Activated B cell treated with CpG ODN at 0.5 μM for 24 hours (primary cell): Measurements from ENCODE around the gene TLE2. TPM values are rescaled to one million over a fixed set of nuclear protein-coding genes. Genes with fewer than 3 reads are reported as not detected.

ENCODE experiments used
- ATAC-seq: fragments of 200-7000 bp; cut with Tn5 transposase; one replicate; pipeline ENCODE4 v1.10.0; 2021; ENCODE audit warnings: low read depth, mild to moderate bottlenecking, moderate library complexity
- CTCF ChIA-PET: fragments of 350-600 bp; sonication (Branson Sonifier 250); formaldehyde crosslinking; loops from one replicate; lab custom pipeline; 2021; ENCODE audit warnings: antibody characterized with exemption; lab: Charles Lee
- POLR2A ChIA-PET: fragments of 350-600 bp; sonication (Branson Sonifier 250); formaldehyde crosslinking; loops from one replicate; lab custom pipeline; 2021; ENCODE audit warnings: antibody characterized with exemption; lab: Charles Lee
- DNase-seq: peaks from one replicate; pipeline ENCODE4 v3.0.0; 2022
- H3K27ac Mint-ChIP-seq: one replicate; pipeline ENCODE4 v1.8.0; 2020; ENCODE audit warnings: mixed read lengths
- H3K27me3 Mint-ChIP-seq: one replicate; pipeline ENCODE4 v1.8.0; 2021; ENCODE audit warnings: mixed read lengths
- H3K36me3 Mint-ChIP-seq: one replicate; pipeline ENCODE4 v1.8.0; 2021; ENCODE audit warnings: low read depth, mixed read lengths
- H3K4me1 Mint-ChIP-seq: one replicate; pipeline ENCODE4 v1.8.0; 2021; ENCODE audit warnings: mixed read lengths
- H3K4me3 Mint-ChIP-seq: one replicate; pipeline ENCODE4 v1.8.0; 2020; ENCODE audit warnings: mild to moderate bottlenecking, mixed read lengths
- H3K9me3 Mint-ChIP-seq: one replicate; pipeline ENCODE4 v1.8.0; 2020; ENCODE audit warnings: mixed read lengths
- intact Hi-C: fragments of 100-400 bp; cut with micrococcal nuclease; formaldehyde crosslinking; loops from one replicate; pipeline ENCODE4 v1.15.1; 2024
- total RNA-seq: library from RNA; stranded (reverse); gene quantifications from 2 replicates; pipeline ENCODE4 v1.2.3, GENCODE V29; 2022
- TF ChIP-seq, protein P1 (sequence below): fragments of 200-600 bp; IDR thresholded peaks from one replicate; pipeline ENCODE4 v1.8.0; 2022; ENCODE audit warnings: antibody characterized with exemption, mild to moderate bottlenecking

TLE2 gene
- total RNA-seq, 1 donor from 2014 or later, result 0.58 TPM

GRCh38 chr19:3059653-3060052 lies 30.6 kb upstream of the TLE2 start:
- Mint-ChIP-seq H3K36me3 (peaks cover 47% of the 10 kb centered on the region), H3K4me3 (peak overlapping the region; percentile 11), H3K4me1 (peaks cover 53% of the 10 kb centered on the region), H3K27me3 (no peaks in the 10 kb centered on the region), H3K9me3 (no peaks in the 10 kb centered on the region), H3K27ac (peak overlapping the region; percentile 90)
- ATAC-seq, result no peak
- ChIA-PET POLR2A (interaction anchor here (0.6 to 3.2 kb wide), 4 partner anchors 13 to 24 kb away, joined by 3 to 28 read pairs (median 3); no protein-coding TSS in a partner anchor), CTCF (no interaction called here)
- intact Hi-C loops, result loop anchor here (2.0 to 5.0 kb wide), 4 partner anchors 17 to 118 kb away; partner anchors contain the start of gene S1PR4
- DNase-seq, result no peak
- TF ChIP-seq, protein P1, sequence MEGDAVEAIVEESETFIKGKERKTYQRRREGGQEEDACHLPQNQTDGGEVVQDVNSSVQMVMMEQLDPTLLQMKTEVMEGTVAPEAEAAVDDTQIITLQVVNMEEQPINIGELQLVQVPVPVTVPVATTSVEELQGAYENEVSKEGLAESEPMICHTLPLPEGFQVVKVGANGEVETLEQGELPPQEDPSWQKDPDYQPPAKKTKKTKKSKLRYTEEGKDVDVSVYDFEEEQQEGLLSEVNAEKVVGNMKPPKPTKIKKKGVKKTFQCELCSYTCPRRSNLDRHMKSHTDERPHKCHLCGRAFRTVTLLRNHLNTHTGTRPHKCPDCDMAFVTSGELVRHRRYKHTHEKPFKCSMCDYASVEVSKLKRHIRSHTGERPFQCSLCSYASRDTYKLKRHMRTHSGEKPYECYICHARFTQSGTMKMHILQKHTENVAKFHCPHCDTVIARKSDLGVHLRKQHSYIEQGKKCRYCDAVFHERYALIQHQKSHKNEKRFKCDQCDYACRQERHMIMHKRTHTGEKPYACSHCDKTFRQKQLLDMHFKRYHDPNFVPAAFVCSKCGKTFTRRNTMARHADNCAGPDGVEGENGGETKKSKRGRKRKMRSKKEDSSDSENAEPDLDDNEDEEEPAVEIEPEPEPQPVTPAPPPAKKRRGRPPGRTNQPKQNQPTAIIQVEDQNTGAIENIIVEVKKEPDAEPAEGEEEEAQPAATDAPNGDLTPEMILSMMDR, result no peak

DNA sequence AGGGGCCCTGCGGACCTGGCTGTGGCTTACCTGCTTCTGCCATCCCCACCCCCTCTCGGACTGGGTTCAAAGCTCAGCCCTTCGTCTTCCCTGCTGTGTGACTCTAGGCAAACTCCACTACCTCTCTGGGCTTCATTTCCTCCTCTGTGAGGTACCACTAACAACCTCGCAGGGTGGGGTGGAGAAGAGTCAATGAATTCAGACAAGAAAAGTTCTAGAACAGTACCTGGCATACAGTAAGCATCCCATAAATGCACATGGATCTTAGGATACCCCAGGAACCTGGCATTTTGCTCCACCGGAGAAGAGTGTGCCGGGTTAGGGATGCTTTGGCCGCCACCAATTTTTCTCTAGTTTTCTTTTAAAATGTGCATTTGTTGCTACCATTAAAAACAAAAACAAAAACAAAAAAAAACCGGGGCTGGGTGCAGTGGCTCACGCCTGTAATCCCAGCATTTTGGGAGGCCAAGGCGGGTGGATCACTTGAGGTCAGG lies 29.8 kb upstream of the TLE2 start:
- Mint-ChIP-seq H3K27ac (no peak overlapping the region), H3K27me3 (no peaks in the 10 kb centered on the region), H3K36me3 (peaks cover 53% of the 10 kb centered on the region), H3K9me3 (no peaks in the 10 kb centered on the region), H3K4me3 (no peak overlapping the region), H3K4me1 (peaks cover 47% of the 10 kb centered on the region)
- TF ChIP-seq, protein P1, result no peak
- intact Hi-C loops, result no loop called here
- POLR2A ChIA-PET, result interaction anchor here (1.0 to 1.2 kb wide), 2 partner anchors 19 to 21 kb away, joined by 3 to 4 read pairs; no protein-coding TSS in a partner anchor
- CTCF ChIA-PET, result no interaction called here
- ATAC-seq (no peak), DNase-seq (no peak)

DNA sequence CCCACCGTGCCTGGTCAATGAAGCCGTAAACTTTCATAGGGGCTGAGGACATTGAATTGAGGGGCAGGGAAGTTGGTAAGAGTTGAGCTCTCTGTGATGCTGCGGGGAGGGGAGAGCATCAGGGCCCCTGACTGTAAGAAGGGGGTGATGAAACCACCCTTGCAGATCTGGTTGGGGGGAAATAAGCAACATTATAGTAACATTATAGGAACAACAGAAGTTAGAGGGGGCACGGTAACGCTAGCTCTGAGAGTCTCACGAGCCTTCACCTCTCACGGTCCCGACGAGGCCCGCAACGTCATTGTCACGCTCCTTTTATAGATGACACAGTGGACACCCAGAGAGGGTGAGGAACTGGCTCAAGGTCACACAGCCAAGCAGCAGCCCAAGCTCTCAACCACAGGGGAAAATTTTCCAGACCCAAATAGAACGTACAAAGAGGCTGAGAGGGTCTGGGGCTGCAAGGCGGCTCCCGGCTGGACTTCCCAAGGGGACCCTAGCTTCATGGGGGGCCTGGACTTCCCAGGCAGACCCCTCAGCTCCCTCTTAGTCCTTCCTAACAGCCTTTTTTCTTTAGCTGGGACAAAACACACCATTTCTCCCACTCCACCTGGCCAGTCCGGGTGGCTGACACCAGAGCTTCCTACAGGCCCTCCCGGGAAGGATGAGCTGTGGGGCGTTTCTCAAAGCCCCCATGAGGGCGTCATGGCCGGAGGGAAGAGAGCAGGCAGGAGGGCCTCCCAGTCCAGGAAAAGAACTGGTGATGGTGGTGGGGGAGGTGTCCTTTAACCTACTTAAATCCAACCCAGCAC lies 29.1 kb upstream of the TLE2 start:
- CTCF ChIA-PET, result no interaction called here
- H3K27ac Mint-ChIP-seq, result peak overlapping the region; percentile 37
- peaks cover 58% of the 10 kb centered on the region for H3K36me3 Mint-ChIP-seq
- intact Hi-C loops, result no loop called here
- POLR2A ChIA-PET, result interaction anchor here (1.2 kb wide), 1 partner anchor 20 kb away, joined by 4 read pairs; no protein-coding TSS in a partner anchor
- TF ChIP-seq, protein P1, result no peak
- no peaks in the 10 kb centered on the region for H3K9me3 Mint-ChIP-seq
- no peak overlapping the region for H3K4me3 Mint-ChIP-seq
- ATAC-seq (no peak), DNase-seq (no peak)
- H3K27me3 Mint-ChIP-seq, result no peaks in the 10 kb centered on the region
- peaks cover 40% of the 10 kb centered on the region for H3K4me1 Mint-ChIP-seq

- peaks cover 58% of the 10 kb centered on the region for H3K36me3 Mint-ChIP-seq
- no peak overlapping the region for H3K27ac Mint-ChIP-seq
- H3K27me3 Mint-ChIP-seq, result no peaks in the 10 kb centered on the region
- intact Hi-C loops, result no loop called here
- ChIA-PET POLR2A (interaction anchor here (0.7 kb wide), 1 partner anchor 21 kb away, joined by 3 read pairs; no protein-coding TSS in a partner anchor), CTCF (no interaction called here)
- TF ChIP-seq, protein P1, result no peak
- no peak for ATAC-seq
- H3K4me1 Mint-ChIP-seq, result peaks cover 37% of the 10 kb centered on the region
- H3K4me3 Mint-ChIP-seq, result no peak overlapping the region
- H3K9me3 Mint-ChIP-seq, result no peaks in the 10 kb centered on the region
- DNase-seq, result no peak
These were observed 28.2 kb upstream of the TLE2 start for GRCh38 chr19:3057275-3057714.
